ENCODE results near the gene DENND10. TPM values are rescaled to one million over a fixed set of nuclear protein-coding genes. Genes with fewer than 3 reads are reported as not detected.
"Not testable (repeated sequence)": the region's sequence is repeated elsewhere in the genome, so short reads cannot be mapped to it uniquely, and the experiment has no call there.

DENND10 gene
- total RNA-seq, 2 experiments from 2014 or later, result 45.4 to 49.4 TPM

DNA sequence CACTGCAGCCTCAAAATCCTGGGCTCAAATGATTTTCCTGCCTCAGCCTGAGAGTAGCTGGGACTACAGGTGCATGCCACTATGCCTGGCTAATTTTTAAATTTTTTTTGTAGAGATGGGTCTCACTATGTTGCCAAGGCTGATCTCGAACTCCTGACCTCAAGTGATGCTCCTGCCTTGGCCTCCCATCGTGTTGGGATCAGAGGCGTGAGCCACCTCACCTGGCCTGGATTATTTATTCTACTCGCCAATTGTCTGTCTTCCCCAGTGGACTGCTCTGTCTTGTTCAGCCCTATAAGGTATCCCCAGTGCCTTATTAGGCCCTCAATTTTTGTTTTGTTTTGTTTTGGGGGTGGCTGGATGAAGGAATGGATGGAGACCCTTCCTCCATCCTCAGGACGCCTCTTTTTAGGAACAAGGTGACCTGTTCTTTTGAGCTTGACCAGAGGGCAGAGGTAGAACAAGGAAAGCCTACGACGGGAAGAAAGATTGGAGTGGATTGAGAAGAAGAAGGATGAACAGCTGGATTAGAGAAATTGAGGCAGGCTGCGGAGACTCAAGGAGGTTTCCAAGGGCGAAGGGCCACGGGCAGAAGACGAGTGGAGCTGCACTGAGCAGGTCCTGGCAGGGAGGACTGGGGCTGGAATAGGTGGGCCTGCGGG, 541 bp upstream of the DENND10 start:
- no peak for DNase-seq
- H3K36me3 Mint-ChIP-seq (ENCODE audit: low read depth), result peaks cover 6% of the 10 kb centered on the region
- ChIA-PET CTCF (interaction anchor here (1.8 to 2.1 kb wide), 4 partner anchors 13 to 28 kb away, joined by 6 read pairs; partner anchors contain the start of gene EIF3A), POLR2A (no interaction called here)
- H3K27me3 Mint-ChIP-seq, result peaks cover 6% of the 10 kb centered on the region
- peak overlapping the region; percentile 74 for H3K4me3 Mint-ChIP-seq
- peak overlapping the region; percentile 78 for H3K27ac Mint-ChIP-seq
- no peaks in the 10 kb centered on the region for H3K9me3 Mint-ChIP-seq
- peaks cover 41% of the 10 kb centered on the region for H3K4me1 Mint-ChIP-seq

DNA sequence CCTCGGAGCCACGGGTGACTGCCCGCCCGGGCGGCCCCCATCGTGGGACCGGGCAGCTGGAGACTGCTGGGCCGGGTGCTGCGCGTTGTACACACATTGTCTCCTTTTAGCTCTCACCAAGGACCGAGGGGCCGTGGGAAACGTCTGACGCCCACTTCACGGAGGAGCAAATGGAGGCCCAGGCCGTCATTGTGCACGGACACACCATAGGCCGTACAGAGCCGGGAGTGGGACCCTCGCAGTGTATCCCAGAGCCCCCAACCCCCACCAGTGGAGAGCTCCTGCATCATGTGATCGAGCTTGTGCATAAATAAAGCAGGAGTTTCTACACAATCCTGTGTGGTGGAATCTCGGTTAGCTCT, 722 bp downstream of the DENND10 start:
- peaks cover 11% of the 10 kb centered on the region for H3K36me3 Mint-ChIP-seq (ENCODE audit: low read depth)
- peaks cover 41% of the 10 kb centered on the region for H3K4me1 Mint-ChIP-seq
- peaks cover 6% of the 10 kb centered on the region for H3K27me3 Mint-ChIP-seq
- peak overlapping the region; percentile 77 for H3K4me3 Mint-ChIP-seq
- no peak for DNase-seq
- CTCF ChIA-PET, result interaction anchor here (1.5 to 2.1 kb wide), 4 partner anchors 9 to 25 kb away, joined by 5 to 6 read pairs (median 6); partner anchors contain the start of gene EIF3A
- H3K9me3 Mint-ChIP-seq, result no peaks in the 10 kb centered on the region
- POLR2A ChIA-PET, result no interaction called here
- peak overlapping the region; percentile 76 for H3K27ac Mint-ChIP-seq

- ChIA-PET POLR2A (no interaction called here), CTCF (interaction anchor here (1.5 to 2.1 kb wide), 4 partner anchors 9 to 25 kb away, joined by 5 to 6 read pairs (median 6); partner anchors contain the start of gene EIF3A)
- DNase-seq, result no peak
- no peaks in the 10 kb centered on the region for H3K9me3 Mint-ChIP-seq
- H3K27me3 Mint-ChIP-seq, result peaks cover 6% of the 10 kb centered on the region
- peaks cover 41% of the 10 kb centered on the region for H3K4me1 Mint-ChIP-seq
- H3K4me3 Mint-ChIP-seq, result peak overlapping the region; percentile 77
- peaks cover 15% of the 10 kb centered on the region for H3K36me3 Mint-ChIP-seq (ENCODE audit: low read depth)
- peak overlapping the region; percentile 79 for H3K27ac Mint-ChIP-seq
Observed at GRCh38 chr10:119105155-119105554, 1.2 kb downstream of the DENND10 start.

DNA sequence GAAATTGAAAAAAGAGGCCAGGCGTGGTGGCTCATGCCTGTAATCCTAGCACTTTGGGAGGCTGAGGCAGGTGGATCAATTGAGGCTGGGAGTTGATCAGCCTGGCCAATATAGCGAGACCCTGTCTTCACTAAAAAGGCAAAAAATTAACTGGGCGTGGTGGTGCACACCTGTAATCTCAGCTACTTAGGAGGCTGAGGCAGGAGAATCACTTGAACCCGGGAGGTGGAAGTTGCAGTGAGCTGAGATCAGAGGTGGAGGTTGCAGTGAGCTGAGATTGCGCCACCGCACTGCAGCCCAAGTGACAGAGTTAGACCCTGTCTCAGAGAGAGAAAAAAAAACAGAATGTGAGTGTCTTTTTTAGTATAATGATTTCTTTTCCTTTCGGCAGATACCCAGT, 2.0 kb downstream of the DENND10 start:
- Mint-ChIP-seq H3K4me1 (peaks cover 33% of the 10 kb centered on the region), H3K36me3 (ENCODE audit: low read depth) (peaks cover 15% of the 10 kb centered on the region), H3K4me3 (peak overlapping the region; percentile 77), H3K27ac (peak overlapping the region; percentile 41)
- H3K27me3 Mint-ChIP-seq, POLR2A ChIA-PET, H3K9me3 Mint-ChIP-seq, DNase-seq: not testable (repeated sequence)
- CTCF ChIA-PET, result interaction anchor here (0.6 to 1.5 kb wide), 4 partner anchors 8 to 84 kb away, joined by 3 to 5 read pairs (median 4); no protein-coding TSS in a partner anchor

DNA sequence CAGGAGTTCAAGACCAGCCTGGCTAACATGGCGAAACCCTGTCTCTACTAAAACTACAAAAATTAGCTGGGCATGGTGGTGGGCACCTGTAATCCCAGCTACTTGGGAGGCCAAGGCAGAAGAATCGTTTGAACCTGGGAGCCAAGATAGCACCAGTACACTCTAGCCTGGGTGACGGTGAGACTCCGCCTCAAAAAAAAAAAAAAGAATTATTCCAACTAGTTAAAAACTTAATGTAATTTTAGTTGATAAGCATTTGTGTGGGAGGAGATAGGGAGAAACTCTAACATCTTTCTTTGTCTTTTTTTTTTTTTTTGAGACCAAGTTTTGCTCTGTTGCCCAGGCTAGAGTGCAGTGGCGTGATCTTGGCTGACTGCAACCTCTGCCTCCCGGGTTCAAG, 3.2 kb downstream of the DENND10 start:
- Mint-ChIP-seq H3K36me3 (ENCODE audit: low read depth) (peaks cover 21% of the 10 kb centered on the region), H3K4me1 (peaks cover 27% of the 10 kb centered on the region)
- H3K4me3 Mint-ChIP-seq, POLR2A ChIA-PET, H3K27me3 Mint-ChIP-seq, H3K27ac Mint-ChIP-seq, H3K9me3 Mint-ChIP-seq, DNase-seq: not testable (repeated sequence)
- CTCF ChIA-PET, result interaction anchor here (0.6 kb wide), 2 partner anchors 40 to 503 kb away, joined by 5 read pairs; no protein-coding TSS in a partner anchor

GRCh38 chr10:119107771-119108170, 3.9 kb downstream of the DENND10 start:
- POLR2A ChIA-PET, H3K9me3 Mint-ChIP-seq, H3K27ac Mint-ChIP-seq, H3K27me3 Mint-ChIP-seq, H3K4me3 Mint-ChIP-seq, DNase-seq: not testable (repeated sequence)
- Mint-ChIP-seq H3K36me3 (ENCODE audit: low read depth) (peaks cover 21% of the 10 kb centered on the region), H3K4me1 (peaks cover 24% of the 10 kb centered on the region)
- CTCF ChIA-PET, result interaction anchor here (0.6 to 0.7 kb wide), 2 partner anchors 186 to 833 kb away, joined by 3 to 5 read pairs; no protein-coding TSS in a partner anchor

- Mint-ChIP-seq H3K4me3 (no peak overlapping the region), H3K27ac (no peak overlapping the region), H3K4me1 (peaks cover 24% of the 10 kb centered on the region), H3K27me3 (no peaks in the 10 kb centered on the region), H3K9me3 (no peaks in the 10 kb centered on the region), H3K36me3 (ENCODE audit: low read depth) (peaks cover 42% of the 10 kb centered on the region)
- DNase-seq, result no peak
- CTCF ChIA-PET, result interaction anchor here (1.2 kb wide), 1 partner anchor 16 kb away, joined by 3 read pairs; no protein-coding TSS in a partner anchor
- POLR2A ChIA-PET, result no interaction called here
Observed at GRCh38 chr10:119112056-119112455, 8.1 kb downstream of the DENND10 start.

- Mint-ChIP-seq H3K4me1 (peaks cover 18% of the 10 kb centered on the region), H3K9me3 (no peaks in the 10 kb centered on the region), H3K27ac (peak overlapping the region; percentile 75), H3K4me3 (no peak overlapping the region), H3K27me3 (no peaks in the 10 kb centered on the region), H3K36me3 (ENCODE audit: low read depth) (peaks cover 46% of the 10 kb centered on the region)
- POLR2A ChIA-PET, result no interaction called here
- CTCF ChIA-PET, result interaction anchor here (0.9 to 1.2 kb wide), 2 partner anchors 9 to 17 kb away, joined by 3 to 5 read pairs; no protein-coding TSS in a partner anchor
- no peak for DNase-seq
Observed at GRCh38 chr10:119113751-119114732, 10.1 kb downstream of the DENND10 start.

DNA sequence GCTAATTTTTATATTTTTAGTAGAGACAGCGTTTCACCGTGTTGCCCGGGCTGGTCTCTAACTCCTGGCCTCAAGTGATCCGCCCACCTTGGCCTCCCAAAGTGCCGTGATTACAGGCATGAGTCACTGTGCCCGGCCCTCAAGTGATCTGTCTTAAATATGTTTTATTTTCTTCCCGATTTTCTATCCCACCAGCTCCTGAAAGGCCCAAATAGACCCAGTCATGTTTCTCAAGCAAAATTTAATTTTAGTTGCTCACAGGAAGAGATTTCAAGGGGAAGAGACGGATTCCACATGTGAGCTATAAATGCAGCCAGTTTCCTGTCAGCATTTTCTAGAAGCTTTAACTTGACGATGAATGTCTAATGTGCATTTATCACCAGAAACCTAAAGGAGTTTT, 12.0 kb downstream of the DENND10 start:
- Mint-ChIP-seq H3K4me3 (no peak overlapping the region), H3K36me3 (ENCODE audit: low read depth) (peaks cover 48% of the 10 kb centered on the region), H3K4me1 (peaks cover 29% of the 10 kb centered on the region), H3K9me3 (no peaks in the 10 kb centered on the region), H3K27ac (no peak overlapping the region), H3K27me3 (no peaks in the 10 kb centered on the region)
- CTCF ChIA-PET, result interaction anchor here (0.9 to 1.6 kb wide), 4 partner anchors 10 to 16 kb away, joined by 3 to 6 read pairs (median 3); partner anchors contain the start of gene DENND10
- POLR2A ChIA-PET, result no interaction called here
- DNase-seq, result no peak

- Mint-ChIP-seq H3K27ac (no peak overlapping the region), H3K4me3 (no peak overlapping the region), H3K36me3 (ENCODE audit: low read depth) (peaks cover 52% of the 10 kb centered on the region), H3K9me3 (no peaks in the 10 kb centered on the region), H3K4me1 (peaks cover 29% of the 10 kb centered on the region), H3K27me3 (no peaks in the 10 kb centered on the region)
- CTCF ChIA-PET, result interaction anchor here (0.9 to 1.6 kb wide), 4 partner anchors 11 to 16 kb away, joined by 3 to 6 read pairs (median 3); partner anchors contain the start of gene DENND10
- DNase-seq, result no peak
- POLR2A ChIA-PET, result no interaction called here
Observed at GRCh38 chr10:119116326-119116951, 12.5 kb downstream of the DENND10 start.

GRCh38 chr10:119118231-119118630, 14.3 kb downstream of the DENND10 start:
- Mint-ChIP-seq H3K4me1 (peaks cover 32% of the 10 kb centered on the region), H3K9me3 (no peaks in the 10 kb centered on the region), H3K27me3 (no peaks in the 10 kb centered on the region), H3K27ac (no peak overlapping the region), H3K4me3 (no peak overlapping the region), H3K36me3 (ENCODE audit: low read depth) (peaks cover 60% of the 10 kb centered on the region)
- ChIA-PET CTCF (interaction anchor here (1.1 to 1.2 kb wide), 2 partner anchors 9 to 12 kb away, joined by 5 to 8 read pairs; no protein-coding TSS in a partner anchor), POLR2A (interaction anchor here (0.7 kb wide), 1 partner anchor 55 kb away, joined by 4 read pairs; no protein-coding TSS in a partner anchor)
- no peak for DNase-seq

DNA sequence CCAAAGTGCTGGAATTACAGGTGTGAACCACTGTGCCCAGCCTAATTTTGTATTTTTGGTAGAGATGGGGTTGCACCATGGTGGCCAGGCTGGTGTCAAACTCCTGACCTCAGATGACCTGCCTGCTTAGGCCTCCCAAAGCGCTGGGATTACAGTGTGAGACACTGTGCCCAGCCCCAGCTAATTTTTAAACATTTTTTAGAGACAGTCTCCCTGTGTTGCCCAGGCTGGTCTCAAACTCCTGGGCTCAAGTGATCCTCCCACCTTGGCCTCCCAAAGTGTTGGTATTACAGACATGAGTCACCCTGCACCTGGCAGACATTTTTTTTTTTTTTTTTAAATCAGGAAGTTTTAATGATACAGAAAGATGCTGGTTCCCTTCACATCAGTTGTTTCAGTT, 15.5 kb downstream of the DENND10 start:
- H3K4me1 Mint-ChIP-seq, result peaks cover 22% of the 10 kb centered on the region
- H3K27me3 Mint-ChIP-seq, result no peaks in the 10 kb centered on the region
- H3K27ac Mint-ChIP-seq, result no peak overlapping the region
- POLR2A ChIA-PET, result interaction anchor here (0.6 kb wide), 1 partner anchor 23 kb away, joined by 3 read pairs; no protein-coding TSS in a partner anchor
- CTCF ChIA-PET, result interaction anchor here (0.6 to 0.7 kb wide), 2 partner anchors 19 to 407 kb away, joined by 3 to 4 read pairs; no protein-coding TSS in a partner anchor
- H3K36me3 Mint-ChIP-seq (ENCODE audit: low read depth), result peaks cover 51% of the 10 kb centered on the region
- no peak overlapping the region for H3K4me3 Mint-ChIP-seq
- H3K9me3 Mint-ChIP-seq, result no peaks in the 10 kb centered on the region
- DNase-seq, result no peak

Measured in activated CD4-positive, alpha-beta T cell treated with anti-CD3 and anti-CD28 coated beads, Interleukin-2, amount 10 ng/mL, durations not matched to agents 7 days and 5 days (primary cell).